Kidney (tissue), 14 donors: ENCODE results near the gene ZNF670. TPM values are rescaled to one million over a fixed set of nuclear protein-coding genes. Genes with fewer than 3 reads are reported as not detected.

Experiments
- DNase-seq, 5 donors: peaks; one replicate each; pipeline ENCODE4 v3.0.0-alpha.2; 2013 to 2020
- FAIRE-seq: peaks from 2 replicates; lab custom pipeline; 2012; peaks lifted over from hg19 to GRCh38; lab: Jason Lieb, UNC
- H3K27ac ChIP-seq, 2 donors: one replicate each; pipeline ENCODE4 v1.7.0; 2013; ENCODE audit warnings: low read depth in 2 of 2, low read length in 2 of 2, inconsistent platforms in 1 of 2
- H3K27me3 ChIP-seq: one replicate; pipeline ENCODE4 v1.7.1; 2013; ENCODE audit warnings: low read length, inconsistent platforms; ENCODE audit not compliant: control insufficient read depth, insufficient read depth
- H3K36me3 ChIP-seq, 3 donors: one replicate each; pipeline versions ENCODE4 v1.7.0 to v1.7.1; 2013; ENCODE audit warnings: low read length in 3 of 3, control low read depth in 1 of 3, inconsistent platforms in 1 of 3; ENCODE audit not compliant: insufficient read depth in 3 of 3, control insufficient read depth in 2 of 3
- H3K4me1 ChIP-seq, 3 donors: one replicate each; pipeline versions ENCODE4 v1.7.0 to v1.7.1; 2013; ENCODE audit warnings: low read length in 3 of 3, inconsistent platforms in 1 of 3, low read depth in 1 of 3; ENCODE audit not compliant: control insufficient read depth in 2 of 3, insufficient read depth in 2 of 3
- H3K4me3 ChIP-seq, 3 donors: one replicate each; pipeline versions ENCODE4 v1.7.0 to v1.8.1; 2013; ENCODE audit warnings: low read length in 3 of 3, control low read depth in 1 of 3, inconsistent platforms in 1 of 3
- H3K9ac ChIP-seq, 3 donors: one replicate each; pipeline versions ENCODE4 v1.7.0 to v1.7.1; 2013; ENCODE audit warnings: low read length in 3 of 3, control low read depth in 1 of 3, inconsistent platforms in 1 of 3
- H3K9me3 ChIP-seq, 3 donors: one replicate each; pipeline versions ENCODE4 v1.7.0 to v1.7.1; 2013; ENCODE audit warnings: low read length in 3 of 3, control low read depth in 1 of 3, inconsistent platforms in 1 of 3; ENCODE audit not compliant: control insufficient read depth in 2 of 3, insufficient read depth in 1 of 3
- intact Hi-C: fragments of 100-400 bp; cut with DNase I; formaldehyde crosslinking; loops from one replicate; pipeline ENCODE4 v1.11.1; 2022
- polyA plus RNA-seq: library from polyadenylated mRNA; stranded (reverse); fragments of 350-450 nt; fragmentation: Illumina TruSeq; extraction: RNeasy Lipid Tissue Mini Kit (QIAGEN cat#74804); gene quantifications from one replicate; pipeline ENCODE4 v1.2.3, GENCODE V29; 2014; ENCODE audit warnings: low read depth, low replicate concordance; ENCODE audit not compliant: insufficient read depth
- total RNA-seq: library from RNA; stranded (reverse); fragmentation: NEBNext Ultra II Directional; extraction: Animal tissue kit (Norgen Biotek cat#: 25700); gene quantifications from one replicate; pipeline ENCODE4 v1.2.1, GENCODE V29; 2021
- TF ChIP-seq, protein P1 (sequence below): IDR thresholded peaks from 3 replicates; pipeline ENCODE4 v1.5.1; 2012; ENCODE audit warnings: mild to moderate bottlenecking, moderate library complexity, borderline replicate concordance; ENCODE audit not compliant: insufficient read depth; ENCODE audit errors: extremely low read depth
- donor health status: control.
- donor health status: control.
- donor health status: control.
- donor health status: control.
- donor health status: control.
- donor health status: DM: yes; HTN: yes; CAD: no.
- donor health status: Normal renal cell carcinoma (clear cell type).

The ZNF670 gene
- total and polyA plus RNA-seq, 2 donors from 2014 or later: 2.0 to 2.9 TPM

GRCh38 chr1:247103859-247104591 is 25.4 kb upstream of the ZNF670 start, which contains the start of gene ZNF669:
ZNF669 (minus strand) TSS chr1:247104356; CDS start chr1:247104199, 157 bp downstream.
- no peaks in the 10 kb centered on the region for H3K27me3 ChIP-seq
- H3K36me3 ChIP-seq: peaks cover 13 to 21% (median 14%) of the 10 kb centered on the region in 3 donors
- H3K9me3 ChIP-seq: peaks cover 1 to 19% (median 8%) of the 10 kb centered on the region in 3 donors
- FAIRE-seq (peak; percentile 46), DNase-seq (peak; percentile 98 to 99 (median 98))
- peak within 1 kb of the TSS; percentile 42 to 88 (median 77) for H3K9ac ChIP-seq
- peaks cover 0 to 3% (median 2%) of the 10 kb centered on the region in 3 donors for H3K4me1 ChIP-seq
- H3K4me3 ChIP-seq: peak within 1 kb of the TSS; percentile 76 to 94 (median 93)
- TF ChIP-seq, protein P1, sequence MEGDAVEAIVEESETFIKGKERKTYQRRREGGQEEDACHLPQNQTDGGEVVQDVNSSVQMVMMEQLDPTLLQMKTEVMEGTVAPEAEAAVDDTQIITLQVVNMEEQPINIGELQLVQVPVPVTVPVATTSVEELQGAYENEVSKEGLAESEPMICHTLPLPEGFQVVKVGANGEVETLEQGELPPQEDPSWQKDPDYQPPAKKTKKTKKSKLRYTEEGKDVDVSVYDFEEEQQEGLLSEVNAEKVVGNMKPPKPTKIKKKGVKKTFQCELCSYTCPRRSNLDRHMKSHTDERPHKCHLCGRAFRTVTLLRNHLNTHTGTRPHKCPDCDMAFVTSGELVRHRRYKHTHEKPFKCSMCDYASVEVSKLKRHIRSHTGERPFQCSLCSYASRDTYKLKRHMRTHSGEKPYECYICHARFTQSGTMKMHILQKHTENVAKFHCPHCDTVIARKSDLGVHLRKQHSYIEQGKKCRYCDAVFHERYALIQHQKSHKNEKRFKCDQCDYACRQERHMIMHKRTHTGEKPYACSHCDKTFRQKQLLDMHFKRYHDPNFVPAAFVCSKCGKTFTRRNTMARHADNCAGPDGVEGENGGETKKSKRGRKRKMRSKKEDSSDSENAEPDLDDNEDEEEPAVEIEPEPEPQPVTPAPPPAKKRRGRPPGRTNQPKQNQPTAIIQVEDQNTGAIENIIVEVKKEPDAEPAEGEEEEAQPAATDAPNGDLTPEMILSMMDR: no peak
- intact Hi-C loops: no loop called here
- H3K27ac ChIP-seq: peak within 1 kb of the TSS; percentile 84 to 92

GRCh38 chr1:247102381-247102780 is 23.8 kb upstream of the ZNF670 start:
- no peak overlapping the region for H3K27ac ChIP-seq
- DNase-seq: no peak
- TF ChIP-seq, protein P1: no peak
- intact Hi-C loops: no loop called here
- no peak overlapping the region for H3K9ac ChIP-seq
- peaks cover 13 to 21% (median 18%) of the 10 kb centered on the region in 3 donors for H3K36me3 ChIP-seq
- no peaks in the 10 kb centered on the region for H3K27me3 ChIP-seq
- no peak overlapping the region for H3K4me3 ChIP-seq
- peaks cover 0 to 3% (median 2%) of the 10 kb centered on the region in 3 donors for H3K4me1 ChIP-seq
- no peak for FAIRE-seq
- H3K9me3 ChIP-seq: peaks cover 1 to 24% (median 8%) of the 10 kb centered on the region in 3 donors

DNA sequence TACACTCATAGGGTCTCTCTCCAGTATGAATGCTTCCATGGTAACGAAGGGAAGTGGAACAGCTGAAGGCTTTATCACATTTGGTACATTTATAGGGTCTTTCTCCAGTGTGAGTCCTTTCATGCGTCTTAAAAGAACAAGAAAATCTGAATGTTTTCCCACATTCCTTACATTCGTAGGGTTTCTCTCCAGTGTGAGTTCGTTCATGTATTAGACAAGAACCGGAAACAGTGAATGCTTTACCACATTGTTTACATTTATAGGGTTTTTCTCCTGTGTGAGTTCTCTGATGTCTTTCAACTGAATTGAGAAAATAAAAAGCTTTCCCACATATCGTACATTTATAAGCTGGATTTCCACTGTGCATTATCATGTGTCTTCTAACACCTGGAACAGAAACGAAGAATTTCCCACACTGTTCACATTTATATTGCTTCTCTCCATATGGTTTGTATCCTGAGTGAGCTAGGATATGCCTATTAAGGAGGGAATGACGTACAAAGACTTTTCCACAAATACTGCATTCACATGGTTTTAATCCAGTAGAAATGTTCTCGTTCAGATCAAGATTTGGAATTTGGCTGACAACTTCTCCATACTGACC is 22.2 kb upstream of the ZNF670 start:
- H3K4me3 ChIP-seq: peak overlapping the region in 1 of 3 donors; percentile 13
- DNase-seq (no peak), FAIRE-seq (no peak)
- intact Hi-C loops: no loop called here
- no peaks in the 10 kb centered on the region for H3K27me3 ChIP-seq
- peaks cover 1 to 40% (median 8%) of the 10 kb centered on the region in 3 donors for H3K9me3 ChIP-seq
- H3K27ac ChIP-seq: no peak overlapping the region
- H3K4me1 ChIP-seq: peaks cover 0 to 3% (median 2%) of the 10 kb centered on the region in 3 donors
- no peak overlapping the region for H3K9ac ChIP-seq
- TF ChIP-seq, protein P1: no peak
- peaks cover 16 to 21% (median 18%) of the 10 kb centered on the region in 3 donors for H3K36me3 ChIP-seq
